ENCODE data around the gene TLE7. TPM values are rescaled to one million over a fixed set of nuclear protein-coding genes. Genes with fewer than 3 reads are reported as not detected.

The TLE7 gene
- total RNA-seq, 1 experiment from 2014 or later, result not detected

DNA sequence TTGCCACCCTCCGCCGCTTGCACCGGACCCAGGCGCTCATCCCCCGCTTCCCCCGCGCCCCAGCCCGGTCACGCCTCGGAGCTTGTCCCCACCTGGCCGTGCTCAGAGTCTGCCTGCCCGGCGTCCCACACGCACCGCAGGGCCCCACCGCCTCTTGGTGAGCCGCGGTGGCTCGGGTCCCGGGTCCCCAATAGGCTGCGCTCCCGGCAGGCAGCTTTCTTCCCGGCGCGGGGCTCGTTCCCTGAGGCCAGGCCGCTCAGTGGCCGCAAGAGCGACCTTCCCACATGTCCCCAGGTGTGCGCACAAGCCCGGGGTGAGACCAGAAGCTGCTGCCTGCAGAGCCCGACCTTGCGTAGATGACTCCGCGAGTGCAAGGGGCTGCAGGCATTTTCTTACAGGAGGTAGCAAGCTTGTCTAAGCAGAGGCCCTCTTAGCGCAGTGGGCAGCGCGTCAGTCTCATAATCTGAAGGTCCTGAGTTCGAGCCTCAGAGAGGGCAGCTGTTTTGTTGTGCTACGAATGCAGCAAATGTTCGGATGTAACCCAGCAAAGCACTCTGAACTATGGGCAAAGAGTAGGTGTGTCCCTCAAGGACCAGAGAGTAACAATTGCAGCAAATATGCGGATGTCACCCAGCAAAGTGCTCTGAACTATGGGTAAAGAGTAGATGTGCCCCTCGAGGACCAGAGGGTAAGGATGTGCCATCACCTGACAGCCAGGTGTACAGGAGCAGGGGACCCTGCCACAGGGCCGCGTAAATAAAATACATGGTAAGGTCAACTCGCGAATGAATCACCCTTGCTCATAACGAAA is 15.6 kb downstream of the TLE7 start:
- peak overlapping the region; percentile 82 to 90 for H3K4me3 Mint-ChIP-seq
- TF ChIP-seq CTCF (conservative IDR thresholded peaks at IDR 0.05), result no peak
- H2BK120ac ChIP-seq (ENCODE audit: low read depth, low read length, poor library complexity, severe bottlenecking), result no peak overlapping the region
- no peak overlapping the region for H3K23ac ChIP-seq (ENCODE audit: insufficient read length, low read depth, low read length)
- no peak overlapping the region for H4K5ac ChIP-seq (ENCODE audit: insufficient read length, low read depth, low read length)
- H2BK5ac ChIP-seq (ENCODE audit: insufficient read length, low read length), result no peak overlapping the region
- no peaks in the 10 kb centered on the region for H3K27me3 ChIP-seq (ENCODE audit: insufficient read depth, low read length)
- H3K27ac ChIP-seq (ENCODE audit: insufficient read length, low read depth, low read length), result no peak overlapping the region
- H3K23me2 ChIP-seq (ENCODE audit: insufficient read length, low read depth, low read length, poor library complexity, severe bottlenecking), result no peaks in the 10 kb centered on the region
- H3K36me3 Mint-ChIP-seq (ENCODE audit: insufficient read depth in 1 of 3, low read depth in 3 of 3), result peaks cover 0 to 2% (median 0%) of the 10 kb centered on the region in 3 experiments; a peak in 1 of 7 replicates
- H3K9me3 ChIP-seq (ENCODE audit: control insufficient read depth, low read depth, low read length), result no peaks in the 10 kb centered on the region
- peak overlapping the region; percentile 34 for H3K18ac ChIP-seq (ENCODE audit: insufficient read length, low read depth, low read length)
- no peak overlapping the region for H4K8ac ChIP-seq (replicated peaks; ENCODE audit: insufficient read length, low read depth, low read length)
- no peak overlapping the region for H3K4ac ChIP-seq (ENCODE audit: low read depth, low read length)
- peaks cover 15 to 19% of the 10 kb centered on the region in 2 experiments for H3K4me1 Mint-ChIP-seq
- H3K9ac ChIP-seq (ENCODE audit: extremely low read depth, insufficient read length, low read length), result no peak overlapping the region
- H4K91ac ChIP-seq (ENCODE audit: insufficient read length, low read depth, low read length), result no peak overlapping the region
- H2BK15ac ChIP-seq (ENCODE audit: low read depth, low read length), result no peak overlapping the region
- H3K4me2 ChIP-seq (ENCODE audit: insufficient read depth, insufficient read length, low read length), result peak overlapping the region; percentile 25
- no peaks in the 10 kb centered on the region for H4K20me1 ChIP-seq (ENCODE audit: control insufficient read depth, insufficient read depth, insufficient read length)
- H3K27me3 Mint-ChIP-seq (ENCODE audit: low read depth), result peaks cover 58% of the 10 kb centered on the region
- H3K9me3 Mint-ChIP-seq, result peaks cover 0 to 4% of the 10 kb centered on the region in 2 experiments; a peak in 2 of 5 replicates
- no peak overlapping the region for H2AFZ ChIP-seq (ENCODE audit: low read length)
- H3K14ac ChIP-seq (ENCODE audit: insufficient read depth, low read length), result peak overlapping the region; percentile 81; the same call in 1 of the 2 replicates
- no peak overlapping the region for H2BK12ac ChIP-seq (ENCODE audit: insufficient read length, low read depth, low read length)
- no peak overlapping the region for H3K56ac ChIP-seq (ENCODE audit: insufficient read length, low read depth, low read length)
- DNase-seq, result peak; percentile 95
- H3T11ph ChIP-seq (ENCODE audit: low read length), result no peak overlapping the region
- no peak overlapping the region; a peak in 2 of 7 replicates for H3K27ac Mint-ChIP-seq
- no peaks in the 10 kb centered on the region for H3K79me2 ChIP-seq (ENCODE audit: insufficient read depth, low read length)
- no peak overlapping the region for H2AK5ac ChIP-seq (ENCODE audit: insufficient read length, low read length)
- no peaks in the 10 kb centered on the region for H3K4me1 ChIP-seq (ENCODE audit: insufficient read depth, low read length)
- WGBS (ENCODE audit: extremely low coverage, insufficient read length, low lambda C conversion rate), result no CpG with 5 or more reads among the region's 48 CpGs
- H2BK20ac ChIP-seq (ENCODE audit: low read depth, low read length, poor library complexity, severe bottlenecking), result no peak overlapping the region
- no peaks in the 10 kb centered on the region for H3K79me1 ChIP-seq (ENCODE audit: insufficient read depth, low read depth, low read length, poor library complexity, severe bottlenecking)
